GM10248 (cell line): ENCODE results near the gene PI4KB.

Source experiments
- CTCF ChIA-PET: fragments of 300-600 bp; sonication (Branson Sonifier 250); formaldehyde crosslinking; extraction: SDS; loops from one replicate; lab custom pipeline; 2021; ENCODE audit warnings: antibody characterized with exemption; lab: Yijun Ruan, JAX
- POLR2A ChIA-PET: fragments of 350-650 bp; sonication (Branson Sonifier 250); formaldehyde crosslinking; extraction: SDS; loops from one replicate; lab custom pipeline; 2020; ENCODE audit warnings: antibody characterized with exemption; lab: Yijun Ruan, JAX
- DNase-seq: peaks from one replicate; pipeline ENCODE4 v3.0.0; 2012; ENCODE audit errors: extremely low spot score
- CTCF ChIP-seq: IDR thresholded peaks from 2 replicates; pipeline ENCODE4 v1.5.1; 2012; ENCODE audit warnings: mild to moderate bottlenecking, low read depth; ENCODE audit errors: extremely low read depth, missing control alignments, control extremely low read depth

The PI4KB gene

GRCh38 chr1:151325231-151325630, 2.0 kb downstream of the PI4KB start:
- POLR2A ChIA-PET: interaction anchor here (0.7 kb wide), 1 partner anchor 121 kb away, joined by 3 read pairs; no protein-coding TSS in a partner anchor
- TF ChIP-seq CTCF: no peak
- CTCF ChIA-PET: interaction anchor here (0.8 to 13.4 kb wide), 5 partner anchors 13 to 225 kb away, joined by 3 to 173 read pairs (median 4); no protein-coding TSS in a partner anchor
- no peak for DNase-seq

DNA sequence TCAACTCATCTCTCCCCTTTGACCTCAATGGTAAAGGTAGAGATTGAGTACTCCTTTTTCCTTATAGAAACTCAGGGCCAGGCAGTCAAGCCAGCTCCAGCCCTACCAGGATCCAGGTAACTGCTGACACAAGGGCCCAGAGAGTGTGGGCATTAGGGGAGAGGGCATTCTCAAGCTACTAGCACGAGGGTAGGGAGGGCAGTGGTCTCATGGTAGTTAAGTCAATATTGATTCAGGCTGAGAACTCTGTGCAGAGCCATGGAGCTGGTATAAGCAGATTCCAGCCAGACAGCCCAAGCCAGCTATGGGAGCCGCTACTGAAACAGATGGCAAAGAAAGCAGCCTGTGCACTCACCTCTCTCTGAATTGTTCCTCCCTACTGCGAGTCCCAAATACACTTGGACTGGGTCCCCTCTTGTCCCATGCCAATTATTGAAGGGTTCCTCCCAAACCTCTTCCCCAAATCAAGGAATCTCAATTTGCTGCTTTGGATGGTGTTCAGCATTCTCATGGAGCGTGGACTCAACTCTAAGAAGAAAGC, 2.8 kb downstream of the PI4KB start:
- no peak for DNase-seq
- CTCF ChIA-PET: interaction anchor here (0.8 to 13.4 kb wide), 3 partner anchors 15 to 24 kb away, joined by 4 to 173 read pairs (median 25); no protein-coding TSS in a partner anchor
- POLR2A ChIA-PET: interaction anchor here (0.6 kb wide), 1 partner anchor 20 kb away, joined by 4 read pairs; no protein-coding TSS in a partner anchor
- TF ChIP-seq CTCF: no peak

GRCh38 chr1:151318975-151319374, 8.2 kb downstream of the PI4KB start:
- CTCF ChIA-PET: interaction anchor here (4.2 to 5.6 kb wide), 2 partner anchors 18 to 21 kb away, joined by 14 to 24 read pairs; no protein-coding TSS in a partner anchor
- POLR2A ChIA-PET: interaction anchor here (3.1 kb wide), 1 partner anchor 8 kb away, joined by 24 read pairs; the partner anchor contains the start of gene PI4KB
- no peak for DNase-seq

DNA sequence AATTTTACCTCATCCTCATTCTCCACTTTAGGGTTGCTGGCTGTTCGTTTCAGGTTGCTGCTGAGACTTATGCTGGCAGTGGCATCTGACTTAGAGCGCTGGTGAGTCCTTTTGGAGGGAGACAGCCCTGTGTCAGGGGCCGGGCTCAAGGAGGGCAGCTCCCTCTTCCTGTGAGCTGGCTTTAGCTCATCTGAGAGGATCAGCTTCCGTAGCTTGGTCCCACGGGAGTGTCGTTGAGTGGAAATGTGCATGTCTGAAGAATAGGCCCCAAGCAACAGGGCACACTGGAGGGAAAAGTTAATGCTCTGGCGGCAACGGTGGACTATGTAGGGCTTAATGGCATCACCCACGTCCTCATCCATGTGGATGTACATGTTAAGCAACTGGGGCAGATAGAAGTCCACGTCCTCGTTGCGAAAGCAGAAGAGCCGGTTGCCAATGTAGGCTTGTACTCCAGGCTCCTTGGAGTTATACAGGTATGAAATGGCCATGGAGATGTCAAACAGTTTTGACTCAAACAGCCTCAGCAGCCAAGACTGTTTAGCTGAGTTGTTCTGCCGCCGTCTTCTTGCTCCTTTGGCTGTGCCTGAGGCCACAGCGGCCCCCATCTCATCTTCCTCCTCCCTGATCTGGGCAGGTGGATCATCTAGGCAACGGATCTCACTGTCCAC, 11.5 kb downstream of the PI4KB start:
- POLR2A ChIA-PET: interaction anchor here (3.1 kb wide), 1 partner anchor 11 kb away, joined by 24 read pairs; the partner anchor contains the start of gene PI4KB
- TF ChIP-seq CTCF: no peak
- DNase-seq: no peak
- CTCF ChIA-PET: interaction anchor here (0.8 to 5.6 kb wide), 8 partner anchors 9 to 38 kb away, joined by 3 to 24 read pairs (median 3); no protein-coding TSS in a partner anchor

More at GRCh38 chr1:151318975-151319374, 8.2 kb downstream of the PI4KB start:
- TF ChIP-seq CTCF: no peak

DNA sequence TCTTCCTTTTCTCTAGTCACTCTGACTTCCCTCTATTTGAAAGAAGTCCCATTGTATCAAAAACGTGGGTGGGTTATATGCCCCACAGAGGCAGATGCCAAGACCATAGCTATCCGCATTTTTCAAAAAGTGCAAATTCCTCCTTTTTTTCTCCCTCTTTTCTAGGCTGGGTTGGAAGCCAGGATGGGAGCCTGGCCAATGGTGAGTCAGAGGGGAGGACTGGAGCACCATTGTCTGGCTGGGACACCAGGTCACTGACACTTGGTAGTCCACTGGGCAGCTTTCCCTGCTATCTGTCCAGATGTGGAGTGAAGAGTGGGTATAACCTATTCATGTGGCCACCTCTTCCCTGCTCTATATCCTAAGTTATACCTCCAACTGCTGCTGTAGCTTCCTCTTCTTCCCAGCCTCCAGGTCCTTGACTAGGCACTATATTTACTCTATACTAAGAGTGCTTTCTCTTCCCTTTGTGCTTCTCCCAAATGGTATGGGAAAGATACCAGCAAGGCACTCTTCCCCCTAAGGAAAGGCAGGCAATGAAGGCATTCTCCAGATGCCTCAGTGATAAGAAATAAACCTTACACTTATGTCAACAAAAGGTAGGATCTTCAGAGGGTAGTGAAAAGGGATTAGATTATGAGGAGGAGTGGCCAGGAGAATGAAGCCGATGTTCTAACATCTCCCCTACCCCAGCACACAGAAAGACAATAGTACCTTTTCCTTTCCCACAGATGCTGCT, 12.9 kb downstream of the PI4KB start:
- ChIA-PET POLR2A (no interaction called here), CTCF (interaction anchor here (0.7 to 8.8 kb wide), 6 partner anchors 8 to 48 kb away, joined by 3 to 67 read pairs (median 14); no protein-coding TSS in a partner anchor)
- TF ChIP-seq CTCF: no peak
- DNase-seq: no peak

GRCh38 chr1:151313501-151313900, 13.7 kb downstream of the PI4KB start:
- no peak for TF ChIP-seq CTCF
- POLR2A ChIA-PET: no interaction called here
- CTCF ChIA-PET: interaction anchor here (0.7 to 8.8 kb wide), 6 partner anchors 9 to 214 kb away, joined by 4 to 67 read pairs (median 5); partner anchors contain the start of gene PI4KB
- no peak for DNase-seq
